ENCODE results near the gene CAVIN3.
A peak's percentile ranks its signal among the peaks of the same experiment; 100 is the strongest.

CAVIN3 gene, protein sequence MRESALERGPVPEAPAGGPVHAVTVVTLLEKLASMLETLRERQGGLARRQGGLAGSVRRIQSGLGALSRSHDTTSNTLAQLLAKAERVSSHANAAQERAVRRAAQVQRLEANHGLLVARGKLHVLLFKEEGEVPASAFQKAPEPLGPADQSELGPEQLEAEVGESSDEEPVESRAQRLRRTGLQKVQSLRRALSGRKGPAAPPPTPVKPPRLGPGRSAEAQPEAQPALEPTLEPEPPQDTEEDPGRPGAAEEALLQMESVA

DNA sequence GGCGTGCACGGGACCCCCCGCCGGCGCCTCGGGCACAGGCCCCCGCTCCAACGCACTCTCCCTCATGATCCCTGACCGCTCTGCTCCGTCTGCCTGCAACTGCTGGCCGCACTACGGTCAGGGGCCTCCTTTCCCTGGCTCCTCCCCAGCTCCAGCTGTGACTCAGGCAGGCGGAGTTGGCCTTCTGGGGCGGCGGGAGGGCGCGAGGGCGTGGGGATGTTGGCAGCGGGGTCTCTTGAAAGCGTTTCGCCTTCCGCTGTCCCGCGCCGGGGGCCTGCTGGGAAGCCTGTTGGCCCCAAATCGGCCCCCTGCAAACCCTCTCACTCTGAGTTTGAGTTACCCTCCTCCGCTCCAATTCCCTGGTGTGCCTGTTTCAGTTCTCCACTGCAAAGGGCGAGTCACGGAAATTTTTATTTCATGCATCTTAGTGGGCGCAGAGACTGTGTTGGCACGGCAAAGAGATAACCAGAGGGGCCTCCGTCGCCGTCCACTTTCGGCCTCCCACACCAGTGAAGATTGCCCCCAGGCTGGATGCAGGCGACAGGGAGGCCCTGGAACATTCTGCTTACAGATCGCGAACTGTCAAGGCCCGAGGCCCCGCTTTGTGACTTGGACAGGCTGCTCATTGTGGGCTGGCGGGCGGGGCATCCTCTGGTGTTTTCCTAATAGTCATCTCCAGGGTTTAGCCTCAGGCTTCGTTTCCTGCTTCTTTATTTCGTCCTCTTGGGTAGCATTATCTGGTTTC lies at the start of gene CAVIN3:
CAVIN3 (minus strand) TSS at position 91 of the 745 bp plus-strand sequence; CDS start at position 66, 25 bp downstream.
- DNase-seq (ENCODE audit: low read depth) = peak; percentile 82

DNA sequence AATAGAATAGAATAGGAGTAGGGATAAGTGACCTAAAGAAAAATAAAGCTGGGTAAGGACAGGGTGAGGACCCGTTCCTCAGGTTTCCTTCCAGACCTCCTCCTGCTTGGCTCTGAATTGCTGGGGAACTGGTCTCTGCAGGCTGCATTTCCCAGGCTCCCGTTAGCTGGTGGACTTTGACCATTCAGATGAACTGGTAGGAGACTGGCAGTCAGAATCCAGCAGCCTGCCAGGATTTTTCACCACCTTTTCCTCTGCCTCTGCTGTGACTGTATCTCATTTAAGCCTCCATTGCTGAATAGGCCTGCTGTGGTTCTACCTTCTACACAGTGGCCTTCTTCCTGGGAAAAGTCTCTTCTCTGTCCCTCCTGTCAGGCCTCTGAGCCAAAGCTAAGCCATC lies 45.4 kb upstream of the CAVIN3 start:
- no peak for DNase-seq (ENCODE audit: low read depth)

DNA sequence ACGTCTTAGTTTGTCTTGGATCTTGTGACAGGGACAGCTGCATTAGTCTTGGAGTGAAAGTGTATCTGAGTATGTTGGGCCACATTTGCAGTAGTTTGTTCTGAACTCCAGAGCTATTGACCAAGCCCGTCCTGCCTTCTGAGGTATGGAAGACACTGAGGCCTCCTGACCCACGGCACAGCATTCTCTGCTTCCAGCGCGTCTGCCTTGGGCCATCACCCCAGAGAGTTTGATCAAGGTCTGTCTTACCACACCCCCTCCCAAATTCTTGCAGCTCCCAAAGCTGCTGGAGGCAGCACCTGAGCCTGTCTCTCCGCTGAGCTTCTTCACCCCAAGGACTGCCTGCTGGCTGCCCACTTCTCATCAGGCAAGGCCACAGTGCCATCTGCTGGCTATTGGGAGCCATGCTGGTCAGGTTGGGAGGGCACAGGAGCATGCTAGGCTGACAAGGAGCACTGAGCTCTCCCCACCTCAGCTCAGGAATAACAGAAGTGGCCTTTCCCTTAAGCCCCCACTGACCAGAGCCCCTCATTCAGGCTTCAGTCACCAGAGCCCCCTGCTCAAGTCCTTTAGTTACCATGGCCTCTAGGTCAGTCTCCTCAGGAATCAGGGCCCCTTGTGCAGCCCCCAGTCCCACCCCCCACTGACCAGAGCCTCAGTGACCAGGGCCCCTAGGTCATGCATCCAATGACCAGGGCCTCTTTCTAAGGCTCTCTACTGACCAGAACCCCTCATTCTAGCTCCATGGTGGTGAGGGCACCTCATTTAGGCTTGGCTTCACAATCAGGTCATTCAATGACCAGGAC lies 42.8 kb upstream of the CAVIN3 start:
- peak; percentile 66 for DNase-seq (ENCODE audit: low read depth)

DNA sequence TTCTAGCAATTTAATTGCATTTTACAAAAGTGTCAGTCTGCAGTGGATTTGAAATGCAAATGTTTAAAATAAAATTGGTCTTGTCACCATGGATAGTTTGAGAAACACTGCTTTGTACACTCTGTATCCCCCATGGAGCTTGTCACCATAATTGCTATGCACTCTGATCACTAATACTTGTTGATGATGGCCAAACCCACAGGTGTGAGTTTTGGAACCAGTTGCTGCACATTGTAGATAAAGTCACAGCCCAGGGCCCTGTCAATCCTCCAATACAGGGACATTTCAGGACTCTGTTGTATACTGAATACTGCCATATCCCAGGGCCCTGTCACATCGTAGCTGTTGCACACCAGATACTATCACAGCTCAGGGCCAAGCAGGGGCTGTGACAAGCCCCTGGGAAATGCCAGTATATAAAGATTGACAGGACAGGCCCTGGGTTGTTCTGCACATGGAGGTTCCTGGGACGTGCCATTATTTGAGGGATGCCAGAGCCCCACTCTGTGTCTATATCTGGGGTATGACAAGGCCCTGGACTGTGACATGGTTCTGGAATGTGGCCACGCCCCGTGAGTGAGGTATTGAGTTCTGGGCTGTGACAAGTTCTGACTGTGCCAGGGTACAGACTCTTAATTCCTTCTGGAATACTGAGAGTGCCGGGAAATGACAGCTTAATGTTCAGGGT lies 42.0 kb upstream of the CAVIN3 start:
- no peak for DNase-seq (ENCODE audit: low read depth)

DNA sequence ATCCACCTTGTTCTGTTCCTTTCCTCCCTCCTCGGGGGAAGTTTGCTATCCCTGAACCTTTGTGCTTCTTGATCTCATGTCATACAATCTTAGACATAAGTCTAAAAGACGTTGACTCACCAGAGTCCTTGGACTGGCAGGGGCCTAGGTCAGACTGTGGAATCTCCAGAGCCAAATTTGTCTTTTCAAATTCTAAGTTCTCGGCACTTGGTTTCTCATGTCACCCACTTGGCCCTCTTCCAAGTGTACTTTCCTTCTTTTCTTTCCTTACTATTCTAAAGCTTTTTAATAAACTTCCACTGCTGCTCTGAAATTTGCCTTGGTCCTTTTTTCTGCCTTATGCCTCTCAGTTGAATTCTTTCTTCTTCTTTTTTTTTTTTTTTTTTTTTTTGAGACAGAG lies 39.9 kb upstream of the CAVIN3 start:
- DNase-seq (ENCODE audit: low read depth) = no peak

DNA sequence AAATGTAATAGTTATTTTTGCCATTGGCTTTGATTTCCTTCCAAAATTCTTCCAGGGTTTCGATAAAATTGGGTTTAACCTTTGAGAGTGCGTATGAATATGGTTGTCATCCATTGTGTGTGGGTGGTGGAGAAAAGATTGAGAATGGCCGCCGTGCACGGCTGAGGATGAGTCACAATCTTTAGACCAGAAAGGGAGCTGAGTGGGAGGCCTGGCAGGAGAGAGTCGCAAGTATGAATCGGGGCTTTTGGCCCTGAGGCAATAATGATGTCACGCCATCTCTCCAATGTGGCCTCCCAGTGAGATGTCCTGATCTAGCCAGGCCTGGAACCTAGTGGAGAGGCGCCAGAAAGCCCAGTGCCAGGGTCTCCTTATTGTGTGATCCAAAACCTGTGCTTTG lies 36.9 kb upstream of the CAVIN3 start:
- peak; percentile 81 for DNase-seq (ENCODE audit: low read depth)

DNA sequence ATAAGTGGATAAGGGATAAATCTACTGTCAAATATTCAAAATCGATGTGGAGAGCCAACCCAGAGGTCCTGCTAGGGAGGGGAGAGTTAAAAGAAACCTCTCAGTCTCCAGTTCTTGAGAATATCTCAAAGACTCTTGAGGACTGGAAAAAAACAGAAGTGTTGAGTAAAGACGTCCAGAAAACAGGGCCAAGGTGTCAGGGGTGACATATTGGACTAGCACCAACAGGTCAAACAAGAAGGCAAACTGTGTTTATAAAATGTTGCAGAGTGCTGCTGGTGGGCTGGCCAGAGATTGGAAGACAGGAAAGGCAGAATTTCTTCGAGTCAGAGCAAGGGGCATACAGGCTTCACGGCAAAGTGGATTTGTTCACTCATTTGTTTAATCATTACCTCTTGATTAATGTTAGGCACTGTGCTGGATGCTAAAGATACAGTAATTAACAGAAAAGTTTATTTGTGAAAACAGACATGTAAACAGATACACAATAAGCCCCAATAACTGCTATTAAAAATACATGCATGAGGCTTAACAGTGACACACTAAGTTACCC lies 36.3 kb upstream of the CAVIN3 start:
- no peak for DNase-seq (ENCODE audit: low read depth)

DNA sequence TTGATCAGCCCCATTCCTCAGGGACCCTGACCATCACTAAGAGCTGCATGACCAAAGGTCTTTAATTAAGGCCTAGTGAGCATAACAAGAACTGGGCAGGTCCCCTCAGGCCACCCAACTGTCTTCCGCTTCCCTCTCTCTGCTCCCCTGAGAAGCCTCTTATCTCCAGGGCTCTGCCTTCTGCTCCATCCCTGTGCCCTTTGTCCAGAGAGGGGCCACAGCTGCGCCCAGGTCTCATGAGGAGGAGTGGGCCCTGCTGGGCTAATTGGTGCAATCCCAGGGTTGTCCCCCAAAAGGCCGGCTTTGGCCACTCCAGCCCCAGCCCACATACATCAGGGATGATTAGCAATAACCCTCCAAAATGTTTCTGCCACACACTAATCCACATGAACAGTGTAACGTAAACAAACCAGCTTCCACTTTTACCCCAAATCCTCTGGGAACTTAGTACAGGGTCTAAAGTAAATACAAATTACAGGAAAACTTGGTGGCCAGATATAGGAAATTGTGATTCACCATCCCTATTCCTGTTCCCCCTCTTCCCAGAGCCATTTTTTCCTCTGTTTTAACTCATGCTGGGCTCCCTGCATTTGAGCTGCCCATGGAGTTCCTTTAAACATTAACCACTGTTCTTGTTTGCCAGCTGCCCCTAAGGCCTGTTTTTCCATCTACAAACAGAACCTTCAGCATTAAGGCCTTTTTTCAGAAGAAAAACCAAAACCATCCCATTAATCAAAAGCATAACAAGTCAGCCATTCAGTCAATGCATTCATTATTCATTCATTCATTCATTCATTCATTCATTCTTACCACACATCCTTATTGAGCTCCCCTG lies 34.6 kb upstream of the CAVIN3 start:
- no peak for DNase-seq (ENCODE audit: low read depth)

DNA sequence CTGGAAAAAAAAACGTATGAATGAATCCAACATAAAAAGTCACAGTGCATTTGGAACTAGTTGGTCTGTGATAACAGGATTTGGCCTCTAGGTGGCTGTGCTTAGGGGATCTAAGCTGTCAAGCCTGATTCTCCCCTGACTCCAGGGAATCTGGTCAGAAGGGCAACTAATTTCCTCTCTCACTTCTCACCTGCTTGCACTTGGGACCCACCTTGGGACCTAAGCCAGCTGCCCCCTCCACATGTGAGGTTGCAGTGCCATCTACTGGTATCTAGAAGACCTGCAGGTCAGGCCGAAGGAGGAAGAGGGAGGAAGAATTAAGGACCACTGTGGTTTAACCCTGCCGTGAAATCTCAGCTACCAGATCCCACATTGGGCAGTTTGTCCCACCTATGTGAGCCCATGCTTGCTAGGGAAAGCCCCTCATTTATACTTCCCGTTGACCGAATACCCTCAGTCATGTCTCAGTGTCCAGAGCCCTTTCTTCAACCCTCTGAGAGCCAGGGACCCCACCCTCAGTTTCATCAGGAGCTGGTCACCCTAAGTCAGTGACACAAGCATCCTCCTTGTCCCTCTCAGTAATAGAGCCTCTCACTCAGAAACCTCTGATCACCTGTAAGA lies 33.2 kb upstream of the CAVIN3 start:
- peak; percentile 32 for DNase-seq (ENCODE audit: low read depth)

DNA sequence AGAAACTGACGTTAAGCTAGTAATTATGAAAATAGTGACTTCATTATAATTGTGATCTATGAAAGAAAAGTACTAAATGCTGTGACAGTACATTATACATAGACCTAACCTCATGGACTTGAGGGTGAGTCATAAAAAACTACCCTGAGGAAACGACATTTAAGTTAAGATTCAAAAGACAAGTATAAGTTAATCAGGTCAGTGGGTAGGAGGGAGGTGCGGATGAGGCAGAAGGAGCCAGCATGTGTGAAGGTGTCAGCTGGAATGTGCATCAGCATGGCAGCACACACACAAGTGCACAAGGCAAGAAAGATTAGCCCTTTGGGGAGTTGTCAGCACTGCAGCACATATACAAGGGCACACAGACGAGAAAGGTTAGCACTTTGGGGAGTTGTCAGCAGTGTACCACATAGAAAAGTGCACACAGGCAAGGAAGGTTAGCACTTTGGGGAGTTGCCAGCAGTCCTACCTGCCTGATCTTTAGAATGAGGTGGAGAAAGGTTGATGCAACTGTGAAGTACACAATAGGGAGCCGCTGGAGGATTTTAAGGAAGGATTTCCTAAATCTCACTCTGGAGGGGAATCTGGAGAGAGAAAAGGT lies 31.6 kb upstream of the CAVIN3 start:
- DNase-seq (ENCODE audit: low read depth) = no peak

DNA sequence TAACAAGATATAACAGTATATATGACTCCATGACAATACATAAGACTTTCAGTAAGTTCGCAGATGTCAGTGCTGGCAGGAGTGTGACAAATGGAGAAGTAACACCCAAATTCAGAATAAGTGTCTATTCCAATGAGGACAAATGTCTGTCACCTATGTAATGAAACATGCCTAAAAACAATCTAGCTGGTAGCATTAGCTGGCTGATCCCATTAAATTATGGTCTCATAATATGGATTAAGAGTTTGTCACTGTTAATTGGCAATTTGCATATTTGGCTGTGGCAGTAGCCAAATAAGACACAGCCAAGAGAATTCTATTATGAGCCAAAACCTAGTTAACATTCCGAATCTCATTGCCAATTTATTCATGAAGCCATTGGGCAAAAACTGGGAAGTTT lies 30.2 kb upstream of the CAVIN3 start:
- DNase-seq (ENCODE audit: low read depth) = no peak

DNA sequence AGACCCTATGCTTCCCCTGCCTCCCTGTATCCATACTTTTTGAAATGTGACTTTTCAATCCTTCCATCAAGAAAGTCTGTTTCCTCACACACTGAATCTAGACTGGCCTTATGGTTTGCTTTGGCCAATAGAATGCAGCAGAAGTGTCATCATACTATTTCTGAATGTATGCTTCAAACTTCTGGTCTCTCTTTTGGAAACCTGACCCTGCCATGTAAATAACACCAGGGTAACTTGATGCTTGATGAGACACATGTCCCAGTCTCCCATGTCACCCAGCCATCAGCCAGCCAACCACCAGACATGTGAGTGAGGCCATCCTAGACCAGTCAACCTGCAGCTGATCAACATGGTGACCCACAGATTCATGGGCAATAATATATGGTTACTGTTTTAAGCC lies 29.7 kb upstream of the CAVIN3 start:
- DNase-seq (ENCODE audit: low read depth) = no peak

DNA sequence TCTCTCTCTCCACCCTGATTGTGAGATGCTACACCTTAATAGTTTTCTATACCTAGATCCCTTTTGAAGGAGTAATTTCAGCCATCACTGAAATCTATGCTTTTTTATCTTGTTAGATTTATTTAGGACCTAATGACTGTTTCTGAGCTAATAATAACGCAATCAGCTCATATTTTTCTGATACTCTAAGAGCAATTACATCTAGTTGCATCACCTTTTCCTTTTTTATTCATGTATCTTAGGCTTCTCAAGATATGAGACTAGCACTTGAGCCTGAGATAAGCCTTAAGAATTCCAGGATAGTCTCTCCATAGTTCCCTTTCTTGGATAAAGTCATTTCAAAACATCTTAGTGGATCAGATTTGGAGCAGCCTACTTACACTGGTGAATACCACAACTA lies 25.1 kb upstream of the CAVIN3 start:
- DNase-seq (ENCODE audit: low read depth) = peak; percentile 7

DNA sequence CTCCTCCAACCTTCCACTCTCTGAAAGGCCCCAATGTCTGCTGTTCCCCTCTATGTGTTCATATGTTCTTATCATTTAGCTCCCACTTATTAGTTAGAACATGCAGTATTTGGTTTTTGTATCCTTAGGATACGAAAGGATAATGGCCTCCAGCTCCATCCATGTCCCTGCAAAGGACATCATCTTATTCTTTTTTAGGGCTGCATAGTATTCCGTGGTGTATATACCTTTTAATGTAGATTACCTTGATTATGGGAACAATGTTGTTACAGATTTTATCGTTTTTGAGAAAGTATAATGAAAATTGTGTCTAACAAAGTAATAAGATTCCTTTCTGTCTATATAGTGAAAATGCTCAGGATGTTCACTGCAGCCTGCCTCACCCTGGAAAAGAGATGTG lies 16.0 kb upstream of the CAVIN3 start:
- DNase-seq (ENCODE audit: low read depth) = no peak

DNA sequence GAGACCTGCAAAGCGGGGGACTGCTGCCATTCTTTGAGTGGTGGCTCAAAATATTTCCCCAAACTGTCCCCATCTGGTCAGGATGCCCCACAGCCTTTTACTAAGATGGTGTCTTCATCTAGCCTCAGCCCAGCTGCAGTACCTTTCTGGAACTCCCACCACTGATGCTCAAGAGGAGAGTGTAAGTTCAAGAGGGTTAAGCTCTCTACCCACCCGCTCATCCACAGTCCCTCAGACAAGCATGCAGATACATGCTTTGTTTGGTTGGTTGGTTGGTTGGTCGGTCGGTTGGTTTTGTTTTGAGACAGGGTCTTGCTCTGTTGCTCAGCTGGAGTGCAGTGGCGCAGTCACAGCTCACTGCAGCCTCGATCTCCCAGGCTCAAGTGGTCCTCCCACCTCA lies 14.5 kb upstream of the CAVIN3 start:
- no peak for DNase-seq (ENCODE audit: low read depth)

DNA sequence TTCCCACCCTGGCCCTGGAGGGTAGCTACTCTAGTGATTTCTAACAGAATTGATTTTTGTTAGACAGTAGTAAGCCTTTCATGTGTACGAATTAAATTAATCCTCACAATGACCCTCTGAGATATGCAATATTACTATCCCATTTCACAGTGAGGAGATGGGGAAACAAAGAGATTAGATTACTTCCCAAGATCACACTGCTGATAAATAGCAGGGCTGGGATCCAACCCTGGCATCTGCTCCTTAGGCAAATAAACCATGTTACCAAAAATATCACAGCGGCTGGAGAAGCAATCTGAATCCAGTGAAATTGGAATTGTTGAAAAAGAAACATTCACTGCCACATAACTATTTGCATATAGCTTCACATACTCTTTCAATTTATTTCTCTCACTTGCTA lies 12.8 kb upstream of the CAVIN3 start:
- DNase-seq (ENCODE audit: low read depth) = no peak

DNA sequence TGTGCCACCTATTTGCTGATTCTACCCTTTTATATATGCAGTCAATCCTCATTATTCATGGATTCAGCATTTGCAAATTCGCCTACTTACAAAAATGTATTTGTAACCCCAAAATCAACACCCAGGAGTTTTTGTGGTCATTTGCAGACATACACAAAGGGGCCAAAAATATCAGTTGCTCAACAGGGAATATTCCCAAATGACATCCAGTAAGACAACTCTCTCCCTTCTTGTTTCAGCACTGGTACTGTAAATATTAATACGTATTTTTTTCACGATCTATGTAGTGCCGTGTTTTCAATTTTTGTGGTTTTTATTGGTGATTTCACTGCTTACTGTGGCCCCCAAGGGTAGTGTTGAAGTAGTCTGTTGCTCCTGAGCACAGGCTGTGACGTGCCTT lies 11.8 kb upstream of the CAVIN3 start:
- DNase-seq (ENCODE audit: low read depth) = no peak

DNA sequence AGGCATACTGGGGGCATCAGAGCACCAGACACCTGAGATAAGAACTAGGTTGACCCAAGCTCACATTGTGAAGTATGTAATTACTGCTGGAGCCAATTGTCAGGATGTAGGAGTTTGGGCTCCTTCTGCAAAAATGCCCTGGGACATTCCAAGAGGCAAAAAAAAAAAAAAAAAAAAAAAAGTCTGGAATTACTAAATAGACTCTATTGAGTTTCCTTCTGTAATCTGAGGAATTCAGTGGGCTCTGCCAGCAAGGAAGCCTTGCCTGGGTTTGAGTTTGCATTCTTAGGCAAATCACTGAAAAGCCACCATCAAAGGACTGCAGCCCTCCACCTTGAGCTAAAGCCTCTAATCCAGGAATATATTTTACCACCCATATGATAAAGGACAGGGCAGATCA lies 8.0 kb upstream of the CAVIN3 start:
- no peak for DNase-seq (ENCODE audit: low read depth)

DNA sequence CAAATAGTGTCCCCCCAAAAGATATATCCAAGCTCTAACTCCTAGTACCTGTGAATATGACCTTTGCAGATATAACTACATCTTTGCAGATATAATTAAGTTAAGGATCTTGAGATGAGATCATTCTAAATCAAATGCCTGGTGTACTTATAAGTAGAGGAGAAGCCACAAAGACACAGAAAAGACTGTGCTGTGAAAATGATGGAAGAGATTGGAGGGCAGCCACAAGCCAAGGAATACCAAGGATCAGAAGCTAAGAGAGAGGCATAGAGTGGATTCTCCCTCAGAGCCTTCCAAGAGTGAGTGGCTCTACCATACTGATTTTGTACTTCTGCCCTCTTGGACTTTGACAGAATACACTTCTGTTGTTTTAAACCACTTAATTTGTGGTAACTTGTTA lies 7.5 kb upstream of the CAVIN3 start:
- no peak for DNase-seq (ENCODE audit: low read depth)

DNA sequence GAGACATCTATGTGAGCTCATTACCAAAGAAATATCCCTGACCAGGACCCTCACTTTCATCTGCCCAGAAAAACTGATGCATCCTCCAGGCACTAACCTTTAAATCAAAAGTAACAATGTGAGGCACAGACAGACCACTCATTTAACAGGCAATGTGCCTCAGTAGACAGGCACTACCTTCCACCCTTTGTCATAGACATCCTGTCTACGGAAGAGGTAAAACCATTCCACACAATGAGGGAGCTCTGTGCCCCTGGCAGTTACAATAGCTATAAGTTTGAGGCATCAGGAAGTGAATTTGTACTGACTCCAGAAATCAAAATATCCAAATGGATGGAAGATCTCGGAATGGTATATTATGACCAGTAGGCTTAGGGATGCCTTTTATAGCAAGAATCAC lies 6.7 kb upstream of the CAVIN3 start:
- no peak for DNase-seq (ENCODE audit: low read depth)

All from amniotic epithelial cell (primary cell).